ENCODE measurements around the gene RXFP1.

- TF ChIP-seq CTCF (IDR thresholded peaks at IDR 0.05; ENCODE audit: insufficient read depth, low read length, poor library complexity, severe bottlenecking): no peak
- TF ChIP-seq EZH2phosphoT487 (conservative IDR thresholded peaks at IDR 0.05; ENCODE audit: low read length): no peak
These were observed 8.7 kb downstream of the RXFP1 start for GRCh38 chr4:158530381-158530780.

Data from SU-DHL-6 (cell line).